Mucosa of stomach (tissue), 1 donor: ENCODE results near the gene MT1E.

Experiments used
- H3K27me3 ChIP-seq: one replicate; pipeline ENCODE4 v1.7.0; 2013; ENCODE audit warnings: mild to moderate bottlenecking, low read length; ENCODE audit not compliant: control insufficient read depth, insufficient read depth
- H3K36me3 ChIP-seq: one replicate; pipeline ENCODE4 v1.7.0; 2013; ENCODE audit warnings: low read length; ENCODE audit not compliant: control insufficient read depth, insufficient read depth
- H3K4me1 ChIP-seq: one replicate; pipeline ENCODE4 v1.7.0; 2013; ENCODE audit warnings: mild to moderate bottlenecking, low read length; ENCODE audit not compliant: control insufficient read depth, insufficient read depth
- H3K4me3 ChIP-seq: one replicate; pipeline ENCODE4 v1.7.0; 2013; ENCODE audit warnings: low read length
- H3K9ac ChIP-seq: one replicate; pipeline ENCODE4 v1.7.0; 2013; ENCODE audit warnings: mild to moderate bottlenecking, low read length, moderate library complexity
- H3K9me3 ChIP-seq: one replicate; pipeline ENCODE4 v1.7.0; 2013; ENCODE audit warnings: mild to moderate bottlenecking, low read length, moderate library complexity; ENCODE audit not compliant: control insufficient read depth
- donor health status: Pancreatic carcinoma.

Gene MT1E

DNA sequence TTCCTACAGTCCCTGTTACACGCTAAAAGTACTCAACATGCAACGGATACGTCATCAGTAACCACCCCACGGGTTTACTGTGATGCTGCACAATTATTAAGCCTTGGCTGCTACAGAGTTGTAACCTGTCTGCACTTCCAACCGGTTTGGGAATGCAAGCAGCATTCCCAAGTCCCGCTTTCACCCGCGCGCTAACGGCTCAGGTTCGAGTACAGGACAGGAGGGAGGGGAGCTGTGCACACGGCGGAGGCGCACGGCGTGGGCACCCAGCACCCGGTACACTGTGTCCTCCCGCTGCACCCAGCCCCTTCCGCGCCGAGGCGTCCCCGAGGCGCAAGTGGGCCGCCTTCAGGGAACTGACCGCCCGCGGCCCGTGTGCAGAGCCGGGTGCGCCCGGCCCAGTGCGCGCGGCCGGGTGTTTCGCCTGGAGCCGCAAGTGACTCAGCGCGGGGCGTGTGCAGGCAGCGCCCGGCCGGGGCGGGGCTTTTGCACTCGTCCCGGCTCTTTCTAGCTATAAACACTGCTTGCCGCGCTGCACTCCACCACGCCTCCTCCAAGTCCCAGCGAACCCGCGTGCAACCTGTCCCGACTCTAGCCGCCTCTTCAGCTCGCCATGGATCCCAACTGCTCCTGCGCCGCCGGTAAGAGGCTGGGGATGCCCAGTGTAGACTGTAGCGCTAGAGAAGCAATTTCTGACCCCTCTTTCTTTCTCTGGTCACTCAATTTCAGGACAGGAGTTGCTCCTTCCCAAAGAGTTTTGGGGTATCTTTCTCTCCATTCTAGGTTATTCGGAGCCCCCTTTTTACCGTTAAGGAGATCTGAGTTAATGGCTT, 17.3 kb upstream of the MT1E start, which contains the start of gene MT2A:
Gene MT2A, plus strand, starts transcription at position 542 of the 833 bp plus-strand sequence. Its CDS starts 72 bp downstream, at position 614.
- Histone ChIP-seq H3K9ac (peak within 1 kb of the TSS; percentile 75), H3K9me3 (no peaks in the 10 kb centered on the region), H3K36me3 (no peaks in the 10 kb centered on the region), H3K4me3 (peak within 1 kb of the TSS; percentile 85), H3K27me3 (no peaks in the 10 kb centered on the region), H3K4me1 (peaks cover 33% of the 10 kb centered on the region)

DNA sequence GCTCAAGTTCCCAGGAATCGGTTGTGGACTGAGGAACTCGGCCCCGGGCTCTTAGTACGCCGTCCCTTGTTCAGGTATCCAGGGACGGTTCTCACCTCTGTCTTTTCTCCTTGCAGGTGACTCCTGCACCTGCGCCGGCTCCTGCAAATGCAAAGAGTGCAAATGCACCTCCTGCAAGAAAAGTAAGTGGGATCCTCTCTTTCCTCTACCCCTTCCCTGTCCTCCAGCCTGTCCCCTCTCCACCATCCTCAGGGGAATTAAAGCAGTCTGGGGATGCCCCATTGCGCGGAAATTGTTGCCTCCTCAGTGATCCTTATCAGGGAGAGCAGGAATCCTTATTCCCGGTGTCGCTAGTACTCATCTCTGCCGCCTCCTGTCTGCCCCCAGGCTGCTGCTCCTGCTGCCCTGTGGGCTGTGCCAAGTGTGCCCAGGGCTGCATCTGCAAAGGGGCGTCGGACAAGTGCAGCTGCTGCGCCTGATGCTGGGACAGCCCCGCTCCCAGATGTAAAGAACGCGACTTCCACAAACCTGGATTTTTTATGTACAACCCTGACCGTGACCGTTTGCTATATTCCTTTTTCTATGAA, 16.6 kb upstream of the MT1E start:
- H3K9ac ChIP-seq: peak overlapping the region; percentile 75
- H3K4me1 ChIP-seq: peaks cover 33% of the 10 kb centered on the region
- no peaks in the 10 kb centered on the region for H3K9me3 ChIP-seq
- H3K36me3 ChIP-seq: no peaks in the 10 kb centered on the region
- H3K4me3 ChIP-seq: peak overlapping the region; percentile 85
- H3K27me3 ChIP-seq: no peaks in the 10 kb centered on the region

DNA sequence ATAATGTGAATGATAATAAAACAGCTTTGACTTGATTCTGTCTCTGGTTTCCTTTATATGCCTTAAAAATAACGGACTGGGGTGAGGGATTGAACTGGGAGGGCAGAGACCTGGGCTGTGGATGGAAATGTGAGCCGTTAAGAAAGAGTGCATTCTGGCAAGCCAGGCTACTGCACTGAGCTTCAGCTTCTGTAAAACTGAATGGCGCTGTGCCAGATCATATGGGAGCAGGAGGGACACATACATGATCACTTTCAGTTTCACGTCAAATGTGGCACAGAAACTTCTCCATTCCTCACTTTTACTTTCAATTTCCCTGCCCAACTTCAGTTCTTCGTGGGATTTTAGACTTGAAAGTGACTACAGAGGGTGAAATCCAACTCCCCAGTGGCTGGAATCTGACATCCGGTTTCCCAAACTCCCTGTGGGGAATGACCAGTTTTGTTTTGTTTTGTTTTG, 16.1 kb upstream of the MT1E start:
- Histone ChIP-seq H3K4me1 (peaks cover 33% of the 10 kb centered on the region), H3K36me3 (no peaks in the 10 kb centered on the region), H3K27me3 (no peaks in the 10 kb centered on the region), H3K4me3 (peak overlapping the region; percentile 85), H3K9me3 (no peaks in the 10 kb centered on the region), H3K9ac (peak overlapping the region; percentile 75)

DNA sequence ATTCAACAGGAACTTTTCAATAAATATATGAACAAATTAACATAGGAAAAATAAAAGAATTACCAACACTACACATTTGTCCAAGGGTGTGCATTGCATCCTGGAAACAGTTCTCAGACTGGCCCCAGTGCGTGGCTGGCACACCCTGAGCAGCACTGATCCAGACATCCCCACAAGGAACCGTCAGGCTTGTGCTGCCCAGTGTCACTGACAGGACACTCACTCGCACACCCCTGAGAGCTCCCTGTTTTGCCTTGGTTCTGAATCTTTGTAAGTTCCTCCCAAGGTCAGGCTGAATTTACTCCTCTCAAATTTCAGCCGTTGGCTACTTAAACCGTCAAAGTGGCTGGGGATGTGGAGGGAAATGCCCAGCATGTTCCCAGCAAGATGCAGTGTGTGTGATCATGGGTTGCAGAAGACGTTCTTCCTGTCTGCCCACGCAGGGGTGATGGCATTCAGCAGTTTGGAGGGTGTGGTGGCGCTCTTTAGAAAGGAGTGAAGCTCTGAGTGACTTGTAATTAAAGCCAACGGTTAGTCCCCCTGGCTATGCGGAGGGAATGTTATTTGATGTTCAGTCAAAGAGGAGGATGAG, 15.5 kb upstream of the MT1E start:
- no peaks in the 10 kb centered on the region for H3K27me3 ChIP-seq
- no peaks in the 10 kb centered on the region for H3K36me3 ChIP-seq
- H3K4me3 ChIP-seq: peak overlapping the region; percentile 85
- H3K9me3 ChIP-seq: no peaks in the 10 kb centered on the region
- H3K9ac ChIP-seq: peak overlapping the region; percentile 75
- H3K4me1 ChIP-seq: peaks cover 33% of the 10 kb centered on the region

DNA sequence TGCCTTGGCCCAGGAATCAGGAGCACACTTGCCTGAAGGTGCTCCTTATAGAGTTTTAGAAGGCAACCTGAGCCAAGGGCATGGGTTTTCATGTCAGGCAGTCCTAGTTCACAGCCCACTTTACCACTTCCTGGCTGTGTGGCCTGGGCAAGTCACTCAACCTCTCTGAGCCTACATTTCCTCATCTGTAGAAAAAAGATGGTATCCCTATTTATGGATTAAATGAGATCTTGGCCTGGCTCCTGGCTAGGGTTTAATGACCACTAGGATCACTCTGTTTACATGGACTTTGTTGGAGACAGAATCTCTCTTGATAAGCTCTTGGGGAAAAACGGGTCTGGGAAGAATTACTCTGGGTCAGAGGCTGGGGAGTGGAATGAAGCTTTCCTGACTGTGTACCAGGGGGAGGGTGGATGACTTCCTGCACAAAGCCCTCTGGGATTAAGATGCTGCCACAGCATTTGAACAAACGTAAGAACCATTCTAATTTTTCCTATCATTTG, 14.9 kb upstream of the MT1E start:
- peaks cover 33% of the 10 kb centered on the region for H3K4me1 ChIP-seq
- no peaks in the 10 kb centered on the region for H3K27me3 ChIP-seq
- H3K36me3 ChIP-seq: no peaks in the 10 kb centered on the region
- H3K9ac ChIP-seq: peak overlapping the region; percentile 75
- H3K4me3 ChIP-seq: peak overlapping the region; percentile 6
- no peaks in the 10 kb centered on the region for H3K9me3 ChIP-seq

DNA sequence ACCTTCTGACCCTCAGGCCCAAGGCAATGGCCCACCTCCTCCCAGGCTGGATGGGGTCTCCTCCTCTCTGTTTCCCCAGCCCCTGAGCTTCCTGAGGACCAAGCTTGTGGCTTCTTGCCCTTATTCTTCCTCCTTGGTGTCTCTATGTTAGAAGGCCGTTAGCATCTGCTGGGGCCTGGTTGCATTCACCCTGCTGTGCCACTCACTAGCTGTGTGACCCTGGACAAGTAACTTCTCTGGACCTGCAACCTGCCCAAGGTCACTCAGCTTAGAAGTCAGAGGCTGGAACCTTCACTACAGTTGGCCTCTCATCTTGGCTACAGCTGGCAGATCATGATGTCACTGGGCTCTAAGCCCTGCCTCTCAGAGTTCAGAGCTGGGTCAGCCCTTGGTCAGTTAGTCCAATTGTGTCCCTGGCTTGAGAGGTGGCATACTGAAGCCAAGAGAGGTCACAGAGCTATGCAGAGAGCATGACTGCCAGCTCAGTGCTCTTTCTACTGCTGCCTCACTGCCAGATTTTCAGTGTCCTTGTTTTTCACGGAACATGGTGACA, 14.2 kb upstream of the MT1E start:
- Histone ChIP-seq H3K4me3 (no peak overlapping the region), H3K9me3 (no peaks in the 10 kb centered on the region), H3K27me3 (no peaks in the 10 kb centered on the region), H3K36me3 (no peaks in the 10 kb centered on the region), H3K9ac (no peak overlapping the region), H3K4me1 (peaks cover 33% of the 10 kb centered on the region)

DNA sequence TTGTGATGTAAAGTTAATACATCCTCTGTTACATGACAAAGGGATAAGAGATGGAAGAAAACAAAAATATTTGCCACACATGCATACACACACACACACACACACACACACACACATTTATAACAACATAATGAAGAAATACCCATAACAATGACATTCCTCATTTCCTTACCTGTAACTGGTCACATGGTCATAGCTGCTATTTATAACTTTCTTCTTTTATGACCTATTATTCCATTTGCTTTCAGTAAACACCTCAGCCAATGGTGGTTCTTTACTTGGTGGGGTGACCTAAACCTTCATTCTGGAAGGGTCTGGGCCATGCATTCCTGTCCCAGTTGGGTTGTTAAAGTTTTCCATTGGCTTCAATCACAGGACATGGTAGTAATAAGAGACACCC, 11.9 kb upstream of the MT1E start:
- H3K36me3 ChIP-seq: no peaks in the 10 kb centered on the region

DNA sequence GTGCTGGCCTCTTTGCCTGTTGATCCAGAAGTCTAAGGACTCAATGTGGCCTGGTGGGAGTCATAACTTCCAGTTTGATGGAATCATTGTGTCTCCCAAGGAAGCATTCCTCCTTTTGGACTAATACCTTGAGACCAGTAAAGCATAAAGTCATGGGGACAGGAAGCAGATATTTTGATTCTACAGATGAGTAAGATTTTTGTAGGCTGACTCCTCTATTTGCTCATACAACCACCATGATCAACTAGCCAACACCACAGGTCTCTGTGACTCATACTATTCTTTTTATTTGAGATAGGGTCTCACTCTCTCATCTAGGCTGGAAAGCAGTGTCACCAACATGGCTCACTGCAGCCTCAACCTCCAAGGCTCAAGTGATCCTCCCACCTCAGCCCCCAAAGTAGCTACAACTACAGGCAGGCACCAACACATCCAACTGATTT, 11.0 kb upstream of the MT1E start:
- Histone ChIP-seq H3K9ac (no peak overlapping the region), H3K4me1 (peaks cover 31% of the 10 kb centered on the region), H3K36me3 (no peaks in the 10 kb centered on the region), H3K27me3 (peaks cover 8% of the 10 kb centered on the region), H3K9me3 (no peaks in the 10 kb centered on the region), H3K4me3 (no peak overlapping the region)

More for the DNA sequence above, 11.9 kb upstream of the MT1E start:
- H3K27me3 ChIP-seq: peaks cover 5% of the 10 kb centered on the region
- H3K9ac ChIP-seq: no peak overlapping the region
- H3K9me3 ChIP-seq: no peaks in the 10 kb centered on the region
- peaks cover 31% of the 10 kb centered on the region for H3K4me1 ChIP-seq
- no peak overlapping the region for H3K4me3 ChIP-seq

DNA sequence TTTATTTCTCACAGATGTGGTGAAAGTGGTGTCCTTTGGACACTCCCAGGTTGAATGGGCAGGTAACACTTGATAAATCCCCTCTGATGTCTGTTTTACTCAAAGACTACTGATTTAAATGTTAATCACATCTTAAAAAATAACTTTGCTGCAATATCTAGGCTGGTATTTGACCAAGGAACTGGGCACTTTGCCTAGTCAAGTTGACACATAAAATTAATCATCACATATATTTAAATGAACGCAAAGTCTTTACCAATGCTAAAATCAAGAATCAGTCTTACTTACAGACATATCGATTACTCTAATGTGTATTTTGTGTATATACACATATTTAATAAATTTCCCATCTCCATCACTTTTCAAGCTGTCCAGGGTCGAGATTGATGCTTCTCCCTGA, 10.2 kb upstream of the MT1E start:
- Histone ChIP-seq H3K9me3 (no peaks in the 10 kb centered on the region), H3K36me3 (no peaks in the 10 kb centered on the region), H3K27me3 (peaks cover 8% of the 10 kb centered on the region), H3K9ac (no peak overlapping the region), H3K4me3 (no peak overlapping the region), H3K4me1 (peaks cover 27% of the 10 kb centered on the region)

DNA sequence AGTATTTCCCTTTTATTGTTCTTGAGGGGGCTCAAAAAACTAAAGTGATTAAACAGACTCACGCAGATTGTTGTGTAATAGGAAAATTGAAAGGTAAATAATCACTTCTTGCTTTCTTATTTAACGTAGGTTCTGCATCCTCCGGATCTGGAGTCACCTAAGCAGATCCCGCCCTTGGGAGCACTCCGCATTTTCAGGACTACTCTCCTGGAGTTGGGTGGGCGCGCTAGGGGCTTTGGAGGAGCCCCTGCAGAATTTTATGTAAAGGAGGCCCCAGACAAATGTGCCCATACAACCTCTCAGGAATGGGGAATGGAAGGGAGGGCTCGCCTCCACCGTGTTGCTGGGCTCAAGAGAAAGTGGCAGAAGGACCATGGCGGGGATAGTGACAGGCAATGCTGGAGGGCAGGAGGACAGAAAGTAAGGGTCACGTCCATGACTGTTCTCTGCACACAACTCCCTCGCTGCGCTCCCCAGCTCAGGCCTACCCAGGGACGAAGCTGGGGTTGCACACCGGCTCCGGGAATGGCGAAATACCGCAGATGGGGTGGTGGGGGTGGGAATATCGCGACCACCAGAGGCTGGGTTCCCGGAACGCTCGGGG, 8.9 kb upstream of the MT1E start:
- H3K9me3 ChIP-seq: no peaks in the 10 kb centered on the region
- H3K4me1 ChIP-seq: peaks cover 13% of the 10 kb centered on the region
- peaks cover 8% of the 10 kb centered on the region for H3K27me3 ChIP-seq
- peak overlapping the region; percentile 67 for H3K9ac ChIP-seq
- H3K4me3 ChIP-seq: peak overlapping the region; percentile 28
- H3K36me3 ChIP-seq: no peaks in the 10 kb centered on the region

DNA sequence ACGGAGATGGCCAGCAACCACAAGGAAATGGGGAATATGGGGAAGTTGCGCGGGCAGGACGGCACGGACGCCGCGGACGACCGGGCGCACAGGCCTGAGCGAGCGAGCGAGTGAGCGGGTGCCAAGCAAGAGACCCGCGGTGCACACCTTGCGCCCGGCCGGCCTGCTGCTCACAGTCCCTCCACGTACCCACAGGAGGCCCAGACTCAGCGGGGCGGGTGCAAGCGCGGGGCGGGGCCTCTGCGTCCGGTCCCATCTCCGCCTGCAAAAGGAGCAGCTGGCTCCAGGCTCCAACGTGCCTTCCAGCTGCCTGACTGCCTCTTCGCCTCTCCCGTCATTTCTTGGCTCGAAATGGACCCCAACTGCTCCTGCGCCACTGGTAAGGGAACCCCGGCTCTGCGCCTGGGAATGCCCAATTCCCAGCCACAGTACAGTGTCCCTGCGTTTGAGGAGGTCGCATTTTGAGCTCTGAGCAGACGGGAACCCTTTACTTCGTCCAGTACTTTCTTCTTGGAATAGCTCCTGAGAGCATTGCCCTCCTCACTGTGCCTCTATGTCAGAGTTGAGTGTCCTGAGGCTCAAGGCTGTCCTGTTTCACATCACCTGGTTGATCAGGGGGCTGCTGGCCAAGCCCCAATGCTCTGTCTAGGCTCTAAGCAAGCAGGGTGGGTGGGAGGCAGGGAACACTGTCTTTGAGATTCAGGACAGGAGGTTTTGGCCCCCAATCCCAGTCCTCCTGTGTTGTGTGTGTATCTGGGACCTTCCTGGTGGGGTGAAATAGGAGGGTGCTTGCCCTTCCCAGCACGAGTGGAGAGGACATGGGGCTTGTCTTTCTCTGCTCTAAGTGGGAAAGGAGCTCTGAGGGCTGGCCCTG, 8.1 kb upstream of the MT1E start:
- H3K4me3 ChIP-seq: peak overlapping the region; percentile 28

More for the DNA sequence above, 8.1 kb upstream of the MT1E start:
- Histone ChIP-seq H3K36me3 (no peaks in the 10 kb centered on the region), H3K4me1 (peaks cover 13% of the 10 kb centered on the region), H3K27me3 (peaks cover 8% of the 10 kb centered on the region), H3K9ac (peak overlapping the region; percentile 67), H3K9me3 (no peaks in the 10 kb centered on the region)
